Stimulated activated CD4-positive, alpha-beta T cell treated with anti-CD3 and anti-CD28 coated beads, TNF-alpha, amount 100 ng/mL, for 24 hours (primary cell): ENCODE data around the gene HECTD2.
"Not testable (repeated sequence)": the region's sequence is repeated elsewhere in the genome, so short reads cannot be mapped to it uniquely, and the experiment has no call there.

ENCODE experiments used
- DNase-seq, 3 experiments: peaks; one replicate each; pipeline ENCODE4 v3.0.0-alpha.2; 2020; ENCODE audit warnings: low read depth in 3 of 3

Gene HECTD2

DNA sequence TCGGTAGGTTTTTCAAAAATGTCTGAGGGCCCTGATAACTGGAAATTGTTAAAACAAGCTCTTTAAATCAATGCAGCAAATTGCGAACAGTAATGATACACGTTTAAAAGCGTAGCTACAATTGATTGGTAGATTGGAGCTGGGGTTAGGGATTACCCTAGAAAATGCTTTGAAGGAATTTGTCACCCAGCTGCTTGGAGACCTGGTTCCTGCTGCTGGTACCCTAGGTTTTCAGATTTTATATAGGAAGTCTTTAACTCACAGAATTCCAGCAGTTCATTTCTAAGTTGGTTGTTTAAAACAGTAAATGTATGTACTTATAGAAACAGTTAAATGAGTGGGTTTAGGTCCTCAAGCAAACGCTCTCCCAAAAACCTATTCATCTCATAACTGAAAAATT lies 1.5 kb downstream of the HECTD2 start:
- DNase-seq = no peak

DNA sequence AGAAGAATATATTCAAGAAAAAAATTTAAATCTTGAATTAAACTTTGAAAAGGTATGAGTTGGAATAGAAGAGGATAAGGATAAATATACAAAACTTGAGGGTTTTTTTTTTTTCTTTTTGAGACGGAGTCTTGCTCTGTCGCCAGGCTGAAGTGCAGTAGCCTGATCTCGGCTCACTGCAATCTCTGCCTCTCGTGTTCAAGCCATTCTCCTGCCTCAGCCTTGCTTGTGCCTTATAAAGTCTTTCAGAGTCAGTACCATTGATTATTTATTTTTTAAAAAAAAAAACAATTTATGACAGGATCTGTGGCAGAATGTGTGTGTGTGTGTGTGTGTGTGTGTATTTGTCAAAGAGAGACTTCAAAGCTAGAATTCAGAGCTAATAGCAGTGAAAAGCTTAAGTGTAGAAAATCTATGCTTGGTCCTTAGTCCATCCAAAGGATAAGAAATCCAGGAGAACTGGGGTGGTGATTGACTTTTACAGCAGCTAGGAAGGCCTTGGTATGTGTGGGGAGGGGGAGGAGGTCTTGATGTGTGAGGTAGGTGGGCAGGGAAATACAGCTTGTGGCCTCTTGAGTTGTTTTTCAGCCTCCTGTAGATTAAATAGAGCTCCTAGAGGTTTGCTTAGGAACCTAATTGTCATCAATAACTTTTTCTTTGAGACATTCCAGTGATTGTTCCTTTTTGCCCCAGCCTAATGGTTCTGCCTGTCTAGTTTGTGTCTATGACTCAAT lies 2.4 kb downstream of the HECTD2 start:
- DNase-seq = no peak

DNA sequence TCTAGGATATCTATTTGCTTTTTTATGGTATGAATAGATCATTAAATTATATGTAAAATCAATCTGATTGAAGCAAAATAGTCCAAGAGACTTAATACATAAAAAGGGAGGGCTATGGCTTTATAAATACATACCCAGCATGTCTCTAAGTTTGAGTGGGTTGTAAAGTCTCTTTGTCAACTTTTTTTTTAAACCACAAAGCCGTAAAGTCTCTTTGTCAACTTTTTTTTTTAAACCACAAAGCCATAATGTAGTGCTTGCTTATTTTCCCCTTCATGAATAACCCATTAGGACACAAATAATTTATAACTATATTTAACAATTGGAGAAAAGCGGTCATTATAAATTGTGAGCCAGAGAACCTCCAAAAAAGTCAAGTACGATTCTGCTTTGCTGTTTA lies 5.7 kb downstream of the HECTD2 start:
- no peak for DNase-seq

DNA sequence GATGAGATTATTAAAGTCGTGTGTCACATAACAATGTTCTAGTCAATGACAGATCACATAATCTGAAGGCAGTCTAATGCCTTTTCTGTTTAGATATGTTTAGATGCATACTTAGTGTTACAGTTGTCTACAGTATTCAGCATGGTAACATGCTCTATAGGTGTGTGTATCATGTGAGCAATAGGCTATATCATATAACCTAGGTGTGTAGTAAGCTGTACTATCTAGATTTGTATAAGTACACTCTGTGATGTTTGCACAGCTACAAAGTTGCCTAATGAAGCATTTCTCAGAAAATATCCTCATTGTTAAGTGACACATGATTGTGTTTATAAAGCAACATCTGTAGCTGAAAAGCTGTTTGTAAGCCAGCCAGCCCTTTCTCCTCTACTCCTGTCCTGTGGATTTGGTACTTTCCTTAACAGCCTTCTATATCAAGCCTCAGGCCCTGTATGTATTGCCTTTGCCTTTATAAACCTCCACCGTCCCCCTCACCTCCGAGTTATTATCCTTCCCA lies 6.3 kb downstream of the HECTD2 start:
- DNase-seq = no peak

DNA sequence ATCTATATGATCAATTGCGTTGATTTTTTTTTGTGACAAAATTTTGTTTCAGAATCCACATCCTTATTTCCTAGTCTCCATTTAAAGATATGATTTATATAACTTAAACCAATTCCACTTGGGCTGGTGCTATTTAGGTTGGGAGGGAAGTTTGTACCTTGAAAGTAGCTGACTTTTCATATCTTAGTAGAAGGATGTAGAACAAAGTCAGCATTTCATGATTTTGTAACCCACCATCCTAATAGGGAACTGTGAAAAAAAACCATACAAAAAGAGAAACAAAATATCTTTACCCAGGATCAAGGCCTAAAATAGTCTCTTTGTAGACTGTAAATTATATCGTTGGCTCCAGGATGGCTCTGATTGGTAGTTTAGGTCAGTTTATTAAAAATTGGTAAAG lies 8.3 kb downstream of the HECTD2 start:
- no peak for DNase-seq

DNA sequence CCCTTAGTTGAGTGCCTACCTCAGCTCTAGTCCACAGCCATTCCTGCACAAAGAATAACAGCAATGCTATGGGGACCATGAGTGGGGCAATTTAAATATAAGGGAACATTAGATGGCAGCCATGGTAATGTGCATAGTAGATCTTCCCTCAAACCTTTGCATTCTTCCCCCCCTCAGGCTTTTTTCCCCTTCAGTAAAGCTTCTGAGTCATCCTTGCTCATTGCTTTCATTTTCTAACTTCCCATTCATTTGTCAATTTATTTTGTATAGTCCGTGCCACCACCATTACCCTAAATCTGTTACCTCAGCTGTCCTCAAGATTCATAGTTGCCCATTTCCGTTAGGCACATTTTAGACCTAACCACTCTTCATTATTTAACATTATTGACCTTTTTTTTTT lies 10.7 kb downstream of the HECTD2 start:
- DNase-seq = no peak

DNA sequence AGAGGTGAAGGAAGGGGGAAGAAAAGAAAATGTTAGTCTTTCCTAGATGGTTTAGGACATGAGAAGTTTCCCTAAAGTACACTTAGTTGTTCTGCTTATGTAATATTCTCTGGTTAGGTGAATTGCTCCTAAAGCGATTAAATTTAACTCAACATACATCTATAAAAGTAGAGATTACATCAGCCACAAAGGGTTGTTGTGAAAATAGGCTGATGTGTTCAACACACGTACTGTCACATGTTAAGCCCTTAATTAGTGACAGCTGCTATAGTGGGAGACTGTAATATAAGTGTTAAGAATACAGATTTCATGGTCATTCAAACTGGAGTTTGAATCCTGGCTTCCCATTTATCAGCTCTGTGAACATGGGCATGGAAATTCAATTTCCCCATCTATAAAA lies 12.8 kb downstream of the HECTD2 start:
- DNase-seq = no peak

DNA sequence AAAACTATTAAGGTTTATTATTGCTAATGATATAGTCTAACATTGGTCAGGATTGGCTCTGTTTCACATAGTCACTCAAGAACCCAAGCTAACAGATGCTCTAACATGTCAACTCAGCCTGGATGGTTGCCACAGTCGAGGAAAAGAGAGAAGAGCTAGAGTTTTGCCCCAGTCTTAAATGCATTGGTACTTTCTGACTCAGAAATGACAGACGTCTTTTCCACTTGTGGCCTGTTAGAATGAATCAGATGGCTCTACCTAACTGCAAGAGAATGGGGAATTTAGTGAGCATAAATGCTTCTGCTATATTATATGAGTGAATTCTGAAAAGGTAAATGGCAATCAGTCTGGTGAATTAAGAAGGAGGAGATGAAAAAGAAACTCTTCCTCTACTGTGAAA lies 13.9 kb downstream of the HECTD2 start:
- no peak for DNase-seq

DNA sequence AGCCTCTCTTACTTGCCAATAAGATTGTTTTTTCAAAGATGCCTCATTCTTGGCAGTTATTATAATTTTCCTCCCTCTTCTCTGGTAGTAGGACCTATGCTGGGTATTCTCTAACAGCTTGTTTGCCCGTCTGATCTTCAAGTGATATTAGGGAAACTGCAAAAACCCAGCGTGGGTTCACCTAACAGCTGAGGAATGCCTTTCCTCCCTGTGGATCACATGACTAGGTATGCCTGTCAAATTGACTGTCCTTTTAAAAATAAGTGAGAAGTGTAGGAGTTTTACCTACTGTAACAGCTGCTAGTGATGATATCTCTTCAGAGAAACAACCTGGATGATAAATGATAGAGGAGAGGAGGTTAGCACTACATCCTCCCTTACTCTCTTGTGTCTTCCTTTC lies 22.0 kb downstream of the HECTD2 start:
- no peak for DNase-seq

DNA sequence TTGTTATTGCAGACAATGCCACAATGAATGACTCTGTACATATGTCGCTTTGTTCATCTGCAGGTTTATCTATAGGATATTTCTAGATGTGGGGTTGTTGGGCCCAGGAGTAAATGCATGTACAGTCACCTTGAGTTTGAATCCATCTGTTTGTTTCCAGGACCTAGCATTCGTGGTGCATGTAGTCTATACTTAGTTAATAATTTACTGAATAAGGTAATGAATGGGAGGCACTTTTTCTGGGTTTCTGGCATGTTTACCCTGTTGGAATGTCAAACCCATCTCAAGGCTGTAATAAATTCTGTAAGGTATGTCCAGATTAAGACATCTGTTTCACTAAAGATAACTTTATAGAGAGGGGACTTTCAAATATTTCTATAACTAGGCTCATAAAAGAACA lies 23.5 kb downstream of the HECTD2 start:
- no peak for DNase-seq

DNA sequence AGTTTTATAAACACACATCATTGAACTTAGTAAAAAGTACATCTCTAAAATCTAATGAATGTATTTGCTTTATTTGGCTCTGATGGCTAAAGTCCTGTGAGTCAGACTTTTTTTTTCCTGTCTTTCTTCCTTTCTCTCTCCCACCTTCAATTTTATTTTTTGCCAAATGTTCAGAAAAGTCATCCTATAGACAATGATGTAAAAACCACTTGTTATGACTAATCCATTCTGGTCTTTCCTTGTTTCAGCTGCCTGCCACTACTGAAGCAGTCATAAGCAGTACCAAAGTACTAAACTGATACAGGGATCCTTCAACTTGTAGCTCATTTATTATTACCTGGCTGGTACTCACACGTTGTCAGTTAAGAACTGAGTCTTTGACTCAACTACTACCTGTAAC lies 23.9 kb downstream of the HECTD2 start:
- DNase-seq = no peak

DNA sequence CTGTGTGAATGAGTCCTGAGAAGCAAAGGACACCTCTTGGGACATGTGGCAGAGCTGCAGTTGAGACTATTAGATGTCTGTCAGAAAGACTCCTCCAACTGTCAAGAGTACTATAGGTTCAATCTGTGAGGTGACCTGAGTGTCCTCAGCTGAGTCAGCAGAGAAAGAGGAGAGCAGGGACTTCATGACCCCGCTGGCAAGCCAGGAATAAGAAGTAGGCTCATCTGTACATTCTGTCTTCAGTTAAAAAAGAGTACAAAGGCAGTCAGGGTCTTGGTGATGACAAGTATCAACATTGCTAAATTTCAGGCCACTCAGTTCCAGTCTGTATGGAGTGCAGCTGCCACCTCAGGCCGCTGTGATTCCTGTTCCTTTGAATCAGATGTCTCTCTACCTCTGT lies 25.1 kb downstream of the HECTD2 start:
- DNase-seq = no peak

DNA sequence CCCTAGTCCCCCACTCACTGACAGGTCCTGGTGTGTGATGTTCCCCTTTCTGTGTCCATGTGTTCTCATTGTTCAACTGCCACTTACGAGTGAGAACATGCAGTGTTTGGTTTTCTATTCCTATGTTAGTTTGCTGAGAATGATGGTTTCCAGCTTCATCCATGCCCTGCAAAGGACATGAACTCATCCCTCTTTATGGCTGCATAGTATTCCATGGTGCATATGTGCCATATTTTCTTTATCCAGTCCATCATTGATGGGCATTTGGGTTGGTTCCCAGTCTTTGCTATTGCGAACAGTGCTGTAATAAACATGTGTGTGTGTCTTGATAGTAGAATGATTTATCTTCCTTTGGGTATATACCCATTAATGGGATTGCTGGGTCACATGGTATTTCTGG lies 28.1 kb downstream of the HECTD2 start:
- not testable (repeated sequence) for DNase-seq

DNA sequence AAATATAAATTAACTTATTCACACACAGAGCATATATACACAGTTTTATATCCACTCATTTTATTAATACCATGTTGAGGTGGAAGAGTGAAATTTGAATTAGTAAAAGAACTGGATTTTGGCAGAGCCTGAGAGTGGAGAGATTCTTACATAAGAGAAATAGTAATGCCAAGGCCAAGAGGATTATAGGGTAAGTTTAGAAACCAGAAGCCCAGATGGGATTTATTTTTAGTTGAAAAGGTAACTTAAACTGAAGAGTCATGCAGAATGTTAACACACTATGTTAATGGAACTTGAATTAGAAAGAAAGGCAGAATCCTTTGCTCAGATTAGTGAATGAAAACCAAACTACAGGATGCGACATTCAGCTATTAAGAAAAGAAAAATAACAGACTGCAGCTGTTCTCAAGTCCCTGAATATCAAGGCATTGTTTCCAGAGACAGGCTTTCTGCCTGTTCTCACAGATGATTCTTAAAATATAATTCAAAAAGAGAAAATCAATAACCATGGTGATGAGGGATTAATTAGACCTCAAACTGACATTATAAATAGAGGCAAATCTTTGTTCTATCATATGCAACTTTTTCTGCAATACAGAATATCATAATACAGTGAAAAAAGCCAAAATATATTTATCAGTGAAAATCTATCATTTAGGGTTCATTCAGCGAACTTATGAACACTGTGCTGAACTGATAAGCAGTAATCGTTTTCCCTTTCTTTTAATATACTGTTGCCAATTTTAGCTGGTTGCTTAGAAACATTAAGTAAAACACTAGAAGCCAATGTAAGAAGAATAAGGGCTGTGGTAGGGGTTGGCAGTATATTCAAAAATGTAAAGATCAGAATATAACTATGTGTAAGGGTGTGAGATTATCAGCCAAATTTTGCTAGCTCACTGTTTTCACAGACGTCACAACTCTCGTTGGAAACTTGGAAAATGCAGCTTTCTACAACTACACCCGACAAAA lies 34.4 kb downstream of the HECTD2 start:
- DNase-seq = no peak

DNA sequence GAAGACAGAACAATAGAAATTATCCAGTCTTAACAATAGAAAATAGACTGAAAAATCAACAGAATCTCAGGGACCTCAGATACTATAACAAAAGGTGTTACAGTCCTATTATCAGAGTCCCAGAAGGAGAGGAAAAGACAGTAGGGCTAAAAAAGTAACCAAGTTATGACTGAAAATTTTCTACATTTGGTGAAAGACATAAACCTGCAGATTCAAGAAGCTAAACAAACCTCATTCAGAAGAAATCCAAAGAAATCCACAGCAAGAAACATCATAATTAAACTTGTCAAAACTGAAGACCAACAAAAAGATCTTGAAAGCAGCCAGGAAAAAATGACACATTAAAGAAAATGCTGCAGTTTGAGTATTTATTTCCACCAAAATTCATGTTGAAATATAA lies 41.9 kb downstream of the HECTD2 start:
- no peak for DNase-seq

DNA sequence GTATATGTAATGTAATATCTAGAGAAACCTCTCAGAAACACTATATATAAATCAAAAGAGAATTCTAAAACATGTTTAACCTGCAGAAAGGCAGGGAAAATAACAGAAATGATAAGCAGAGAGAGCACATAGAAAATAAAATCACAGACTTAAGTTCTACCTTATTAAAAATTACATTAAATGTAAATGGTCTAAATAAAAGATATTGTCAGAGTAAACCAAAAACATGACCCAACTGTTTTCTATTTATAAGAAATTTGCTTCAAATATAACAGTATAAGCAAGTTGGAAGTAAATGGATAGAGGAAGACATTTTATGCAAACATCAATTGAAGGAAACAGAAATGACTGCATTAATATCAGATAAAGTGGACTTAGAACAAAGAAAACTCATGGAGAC lies 43.4 kb downstream of the HECTD2 start:
- DNase-seq = no peak

DNA sequence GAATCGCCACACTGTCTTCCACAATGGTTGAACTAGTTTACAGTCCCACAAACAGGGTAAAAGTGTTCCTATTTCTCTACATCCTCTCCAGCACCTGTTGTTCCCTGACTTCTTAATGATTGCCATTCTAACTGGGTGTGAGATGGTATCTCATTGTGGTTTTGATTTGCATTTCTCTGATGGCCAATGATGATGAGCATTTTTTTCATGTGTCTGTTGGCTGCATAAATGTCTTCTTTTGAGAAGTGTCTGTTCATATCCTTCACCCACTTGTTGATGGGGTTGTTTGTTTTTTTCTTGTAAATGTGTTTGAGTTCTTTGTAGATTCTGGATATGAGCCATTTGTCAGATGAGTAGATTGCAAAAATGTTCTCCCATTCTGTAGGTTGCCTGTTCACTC lies 45.0 kb downstream of the HECTD2 start:
- DNase-seq = not testable (repeated sequence)

DNA sequence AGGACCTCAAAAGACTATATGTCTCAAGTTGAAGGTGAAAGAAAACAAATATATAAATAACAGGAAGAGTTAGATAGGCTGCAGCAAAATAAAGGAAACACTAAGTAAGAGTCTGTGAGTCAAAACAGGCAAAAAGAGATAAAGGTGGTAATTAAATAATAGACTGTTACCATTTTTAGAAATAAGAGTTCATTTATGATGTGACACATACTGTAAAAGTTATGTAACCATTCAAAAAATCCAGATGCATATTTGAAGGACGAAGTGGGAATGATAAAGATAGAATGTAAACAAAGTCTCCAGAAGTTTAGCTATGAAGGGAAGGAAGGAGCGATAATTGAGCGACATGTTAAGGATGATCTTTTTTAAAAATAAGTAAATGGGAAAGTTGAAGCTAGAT lies 50.5 kb downstream of the HECTD2 start:
- no peak for DNase-seq

DNA sequence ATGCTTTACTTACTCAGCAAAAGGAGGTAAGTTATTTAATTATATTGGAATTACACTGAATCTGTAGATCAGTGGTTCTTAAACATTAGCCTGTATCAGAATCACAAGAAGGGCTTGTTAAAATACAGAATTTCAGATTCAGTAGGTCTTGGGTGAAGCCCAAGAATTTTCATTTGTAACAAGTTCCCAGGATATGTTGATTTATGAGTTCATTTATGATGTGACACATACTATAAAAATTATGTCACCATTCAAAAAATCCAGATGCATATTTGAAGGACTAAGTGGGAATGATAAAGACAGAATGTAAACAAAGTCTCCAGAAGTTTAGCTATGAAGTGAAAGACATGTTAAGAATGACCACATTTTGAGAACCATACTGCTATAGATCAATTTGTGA lies 52.3 kb downstream of the HECTD2 start:
- no peak for DNase-seq

DNA sequence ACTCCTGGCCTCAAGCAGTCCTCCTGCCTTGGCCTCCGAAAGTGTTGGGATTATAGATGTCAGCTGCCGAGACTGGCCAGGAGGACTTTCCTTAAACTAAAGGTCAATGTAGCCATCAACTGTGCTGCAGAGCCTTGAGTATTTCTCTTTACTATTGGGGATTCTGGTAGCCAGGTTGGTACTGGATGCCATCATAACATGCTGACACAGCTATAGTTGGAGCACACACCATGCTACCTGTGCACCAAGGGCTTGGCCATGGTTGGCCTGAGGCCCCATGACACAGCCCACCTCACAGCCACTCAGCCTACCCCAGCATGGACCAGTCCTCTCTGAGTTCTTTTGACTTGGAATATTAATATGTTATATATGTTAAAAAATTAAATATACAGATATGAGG lies 54.4 kb downstream of the HECTD2 start:
- DNase-seq = no peak

DNA sequence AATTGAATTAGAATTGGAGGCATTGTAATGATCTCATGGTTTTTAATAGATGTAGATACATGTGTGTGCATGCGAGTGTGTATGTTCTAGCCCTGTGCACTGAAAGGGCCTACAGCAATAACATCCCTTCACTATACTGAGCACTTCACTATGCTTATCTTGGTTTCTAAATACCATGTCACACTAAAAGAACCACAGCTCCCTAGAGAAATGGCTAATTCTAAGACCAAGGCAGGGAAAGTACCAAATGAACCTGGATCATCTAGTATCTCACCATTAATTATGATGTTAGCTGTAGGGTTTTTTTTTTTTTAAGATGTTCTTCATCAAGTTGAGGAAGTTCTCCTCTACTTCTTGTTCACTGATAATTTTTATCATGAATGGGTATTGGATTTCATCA lies 55.1 kb downstream of the HECTD2 start:
- DNase-seq = no peak

DNA sequence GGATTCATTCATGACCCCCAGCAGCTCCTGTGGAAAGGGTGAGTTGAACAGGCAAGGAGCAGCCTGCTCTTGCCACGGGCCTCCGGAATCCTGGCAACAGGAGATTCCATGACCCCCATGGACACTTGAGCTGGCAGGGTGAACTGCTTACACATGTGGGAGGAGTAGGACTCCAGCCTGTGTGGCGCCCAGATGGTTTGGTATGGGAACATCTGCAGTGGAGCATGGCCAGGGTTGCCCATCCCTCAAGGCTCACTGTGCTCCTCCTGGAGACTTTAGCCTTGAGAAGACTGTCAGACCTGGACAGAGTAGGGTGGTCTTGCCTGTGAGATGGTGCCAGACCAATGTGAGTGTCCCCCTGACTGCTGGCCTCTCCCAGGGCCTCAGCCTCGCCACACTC lies 57.0 kb downstream of the HECTD2 start:
- DNase-seq = no peak

DNA sequence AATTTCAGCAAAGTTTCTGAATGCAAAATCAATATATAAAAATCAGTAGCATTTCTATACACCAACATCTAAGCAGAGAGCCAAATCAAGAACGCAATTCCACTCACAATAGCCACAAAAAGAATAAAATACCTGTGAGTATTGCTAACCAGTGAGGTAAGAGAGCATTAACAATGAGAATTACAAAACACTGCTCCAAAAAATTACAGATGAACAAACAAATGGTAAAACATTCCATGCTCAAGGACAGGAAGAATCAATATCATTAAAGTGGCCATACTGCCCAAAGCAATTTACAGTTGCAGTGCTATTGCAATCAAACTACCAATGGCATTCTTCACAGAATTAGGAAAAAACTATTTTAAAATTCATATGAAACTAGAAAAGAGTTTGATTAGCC lies 61.5 kb downstream of the HECTD2 start:
- DNase-seq = no peak
